ENCODE results near the gene PHLDA3.

PHLDA3 gene

DNA sequence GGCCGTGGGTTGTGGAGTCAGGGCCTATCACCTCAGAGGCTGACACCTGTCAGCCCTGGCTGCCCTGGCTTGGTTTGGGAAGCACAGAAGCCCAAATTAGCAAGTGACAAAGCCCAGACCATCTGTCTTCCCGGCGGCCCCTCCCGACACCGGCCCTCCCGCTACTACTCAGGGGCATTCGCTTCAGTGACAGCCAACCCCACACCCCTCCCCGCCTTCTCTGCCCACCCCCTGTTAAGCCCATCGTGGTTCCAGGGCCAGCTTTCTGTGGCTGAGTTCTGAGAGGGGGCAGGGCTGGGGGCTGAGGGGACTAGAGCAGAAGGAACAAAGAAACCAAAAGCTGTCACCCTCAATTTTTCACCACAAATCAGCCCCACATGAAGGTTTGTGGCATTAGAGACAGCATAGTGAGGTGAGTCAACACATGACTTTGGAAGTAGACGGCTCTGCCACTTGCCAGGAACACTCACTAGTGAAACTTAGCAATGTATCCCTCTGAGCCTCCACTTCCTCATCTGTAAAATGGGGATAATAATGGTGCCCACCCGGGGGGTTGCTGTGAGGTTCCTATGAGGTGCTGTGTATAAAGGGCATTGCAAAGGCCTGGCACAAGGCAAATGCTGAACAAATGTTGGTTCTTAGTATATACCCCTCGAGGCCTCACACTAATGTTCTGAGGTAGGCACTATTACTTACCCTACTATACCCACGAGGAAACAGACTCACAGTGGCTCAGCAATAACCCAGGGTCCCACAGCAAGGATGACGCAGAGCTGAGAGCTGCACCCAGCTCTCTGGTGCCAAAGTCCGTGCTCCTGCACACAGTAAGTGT is 42.3 kb downstream of the PHLDA3 start:
- H3K27ac ChIP-seq (replicated peaks), result no peak overlapping the region
- no peak for DNase-seq (ENCODE audit: low read depth in 1 of 2, low spot score in 1 of 2)
- H3K4me3 ChIP-seq (replicated peaks; ENCODE audit: insufficient read depth, low read length), result no peak overlapping the region
- TF ChIP-seq, protein P1, sequence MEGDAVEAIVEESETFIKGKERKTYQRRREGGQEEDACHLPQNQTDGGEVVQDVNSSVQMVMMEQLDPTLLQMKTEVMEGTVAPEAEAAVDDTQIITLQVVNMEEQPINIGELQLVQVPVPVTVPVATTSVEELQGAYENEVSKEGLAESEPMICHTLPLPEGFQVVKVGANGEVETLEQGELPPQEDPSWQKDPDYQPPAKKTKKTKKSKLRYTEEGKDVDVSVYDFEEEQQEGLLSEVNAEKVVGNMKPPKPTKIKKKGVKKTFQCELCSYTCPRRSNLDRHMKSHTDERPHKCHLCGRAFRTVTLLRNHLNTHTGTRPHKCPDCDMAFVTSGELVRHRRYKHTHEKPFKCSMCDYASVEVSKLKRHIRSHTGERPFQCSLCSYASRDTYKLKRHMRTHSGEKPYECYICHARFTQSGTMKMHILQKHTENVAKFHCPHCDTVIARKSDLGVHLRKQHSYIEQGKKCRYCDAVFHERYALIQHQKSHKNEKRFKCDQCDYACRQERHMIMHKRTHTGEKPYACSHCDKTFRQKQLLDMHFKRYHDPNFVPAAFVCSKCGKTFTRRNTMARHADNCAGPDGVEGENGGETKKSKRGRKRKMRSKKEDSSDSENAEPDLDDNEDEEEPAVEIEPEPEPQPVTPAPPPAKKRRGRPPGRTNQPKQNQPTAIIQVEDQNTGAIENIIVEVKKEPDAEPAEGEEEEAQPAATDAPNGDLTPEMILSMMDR (IDR thresholded peaks at IDR 0.05; ENCODE audit: insufficient read depth, low read length), result no peak
- TF ChIP-seq SPI1 (IDR thresholded peaks at IDR 0.05; ENCODE audit: borderline replicate concordance, low read depth), result no peak
- TF ChIP-seq, protein P2, sequence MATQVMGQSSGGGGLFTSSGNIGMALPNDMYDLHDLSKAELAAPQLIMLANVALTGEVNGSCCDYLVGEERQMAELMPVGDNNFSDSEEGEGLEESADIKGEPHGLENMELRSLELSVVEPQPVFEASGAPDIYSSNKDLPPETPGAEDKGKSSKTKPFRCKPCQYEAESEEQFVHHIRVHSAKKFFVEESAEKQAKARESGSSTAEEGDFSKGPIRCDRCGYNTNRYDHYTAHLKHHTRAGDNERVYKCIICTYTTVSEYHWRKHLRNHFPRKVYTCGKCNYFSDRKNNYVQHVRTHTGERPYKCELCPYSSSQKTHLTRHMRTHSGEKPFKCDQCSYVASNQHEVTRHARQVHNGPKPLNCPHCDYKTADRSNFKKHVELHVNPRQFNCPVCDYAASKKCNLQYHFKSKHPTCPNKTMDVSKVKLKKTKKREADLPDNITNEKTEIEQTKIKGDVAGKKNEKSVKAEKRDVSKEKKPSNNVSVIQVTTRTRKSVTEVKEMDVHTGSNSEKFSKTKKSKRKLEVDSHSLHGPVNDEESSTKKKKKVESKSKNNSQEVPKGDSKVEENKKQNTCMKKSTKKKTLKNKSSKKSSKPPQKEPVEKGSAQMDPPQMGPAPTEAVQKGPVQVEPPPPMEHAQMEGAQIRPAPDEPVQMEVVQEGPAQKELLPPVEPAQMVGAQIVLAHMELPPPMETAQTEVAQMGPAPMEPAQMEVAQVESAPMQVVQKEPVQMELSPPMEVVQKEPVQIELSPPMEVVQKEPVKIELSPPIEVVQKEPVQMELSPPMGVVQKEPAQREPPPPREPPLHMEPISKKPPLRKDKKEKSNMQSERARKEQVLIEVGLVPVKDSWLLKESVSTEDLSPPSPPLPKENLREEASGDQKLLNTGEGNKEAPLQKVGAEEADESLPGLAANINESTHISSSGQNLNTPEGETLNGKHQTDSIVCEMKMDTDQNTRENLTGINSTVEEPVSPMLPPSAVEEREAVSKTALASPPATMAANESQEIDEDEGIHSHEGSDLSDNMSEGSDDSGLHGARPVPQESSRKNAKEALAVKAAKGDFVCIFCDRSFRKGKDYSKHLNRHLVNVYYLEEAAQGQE (IDR thresholded peaks at IDR 0.05; ENCODE audit: insufficient replicate concordance, low read depth), result no peak
- TF ChIP-seq POLR2AphosphoS5 (IDR thresholded peaks at IDR 0.05; ENCODE audit: low read depth), result no peak
- no peak for TF ChIP-seq GABPA (IDR thresholded peaks at IDR 0.05; ENCODE audit: low read depth)
- H3K27me3 ChIP-seq (ENCODE audit: insufficient read depth, poor library complexity, severe bottlenecking), result no peaks in the 10 kb centered on the region

DNA sequence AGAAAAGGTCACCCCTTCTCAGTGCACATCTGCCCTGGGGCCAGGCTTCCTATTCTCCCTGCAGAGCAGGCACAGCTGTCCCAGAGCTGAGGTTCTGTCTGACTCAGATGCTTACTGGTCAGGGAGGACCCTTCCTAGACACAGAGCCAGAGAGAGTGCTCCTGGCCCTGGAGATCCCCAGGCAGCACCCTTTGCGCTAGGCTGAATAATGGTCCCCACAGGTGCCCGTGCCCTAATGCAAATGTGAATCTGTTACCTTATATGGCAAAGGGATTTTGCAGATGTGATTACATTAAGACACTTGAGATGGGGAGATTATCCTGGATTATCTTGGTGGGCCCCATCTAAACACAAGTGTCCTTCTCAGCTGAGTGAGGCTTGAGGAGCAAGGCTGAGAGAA is 44.8 kb downstream of the PHLDA3 start:
- TF ChIP-seq, protein P2 (IDR thresholded peaks at IDR 0.05; ENCODE audit: insufficient replicate concordance, low read depth), result no peak
- TF ChIP-seq, protein P1 (IDR thresholded peaks at IDR 0.05; ENCODE audit: insufficient read depth, low read length), result no peak
- H3K4me3 ChIP-seq (replicated peaks; ENCODE audit: insufficient read depth, low read length), result no peak overlapping the region
- no peak for DNase-seq (ENCODE audit: low read depth in 1 of 2, low spot score in 1 of 2)
- no peaks in the 10 kb centered on the region for H3K27me3 ChIP-seq (ENCODE audit: insufficient read depth, poor library complexity, severe bottlenecking)
- H3K27ac ChIP-seq (replicated peaks), result no peak overlapping the region

DNA sequence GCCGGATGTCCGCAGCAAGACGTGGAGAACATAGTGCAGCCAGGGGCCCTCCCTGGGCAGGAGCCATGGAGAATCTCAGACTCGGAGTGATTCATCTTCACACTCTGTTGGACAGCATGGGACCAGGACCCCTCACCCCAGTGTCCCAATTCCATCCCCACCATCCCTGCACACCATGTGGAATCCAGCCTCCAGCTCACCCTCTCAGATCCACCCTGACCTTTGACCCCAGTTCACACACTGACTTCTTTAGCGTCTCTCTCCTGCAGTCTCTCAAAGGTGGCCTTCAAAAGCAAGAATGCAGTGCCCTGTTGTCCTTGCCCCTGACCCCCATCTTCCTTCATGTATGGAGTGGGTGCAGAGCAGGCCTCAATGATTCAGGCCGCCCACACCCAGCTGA is 45.3 kb downstream of the PHLDA3 start:
- TF ChIP-seq, protein P2 (IDR thresholded peaks at IDR 0.05; ENCODE audit: insufficient replicate concordance, low read depth), result no peak
- TF ChIP-seq, protein P1 (IDR thresholded peaks at IDR 0.05; ENCODE audit: insufficient read depth, low read length), result no peak
- TF ChIP-seq SPI1 (IDR thresholded peaks at IDR 0.05; ENCODE audit: borderline replicate concordance, low read depth), result no peak
- TF ChIP-seq GABPA (IDR thresholded peaks at IDR 0.05; ENCODE audit: low read depth), result no peak
- TF ChIP-seq POLR2AphosphoS5 (IDR thresholded peaks at IDR 0.05; ENCODE audit: low read depth), result no peak
- Histone ChIP-seq H3K27ac (replicated peaks) (no peak overlapping the region), H3K27me3 (ENCODE audit: insufficient read depth, poor library complexity, severe bottlenecking) (no peaks in the 10 kb centered on the region), H3K4me3 (replicated peaks; ENCODE audit: insufficient read depth, low read length) (no peak overlapping the region)
- DNase-seq (ENCODE audit: low read depth in 1 of 2, low spot score in 1 of 2), result no peak

All from HL-60 (cell line).